GM21390 (cell line): ENCODE data around the gene PCBP4.
"Not testable (repeated sequence)": the region's sequence is repeated elsewhere in the genome, so short reads cannot be mapped to it uniquely, and the experiment has no call there.

ENCODE experiments used
- ATAC-seq: cut with Tn5 transposase; IDR thresholded peaks from one replicate; pipeline ENCODE4 v1.9.1; 2021; ENCODE audit not compliant: unreplicated experiment

The PCBP4 gene

GRCh38 chr3:51994530-51994929, 27.3 kb upstream of the PCBP4 start:
- ATAC-seq = no peak

- ATAC-seq = not testable (repeated sequence)
Observed at GRCh38 chr3:51993657-51994056, 26.4 kb upstream of the PCBP4 start.

DNA sequence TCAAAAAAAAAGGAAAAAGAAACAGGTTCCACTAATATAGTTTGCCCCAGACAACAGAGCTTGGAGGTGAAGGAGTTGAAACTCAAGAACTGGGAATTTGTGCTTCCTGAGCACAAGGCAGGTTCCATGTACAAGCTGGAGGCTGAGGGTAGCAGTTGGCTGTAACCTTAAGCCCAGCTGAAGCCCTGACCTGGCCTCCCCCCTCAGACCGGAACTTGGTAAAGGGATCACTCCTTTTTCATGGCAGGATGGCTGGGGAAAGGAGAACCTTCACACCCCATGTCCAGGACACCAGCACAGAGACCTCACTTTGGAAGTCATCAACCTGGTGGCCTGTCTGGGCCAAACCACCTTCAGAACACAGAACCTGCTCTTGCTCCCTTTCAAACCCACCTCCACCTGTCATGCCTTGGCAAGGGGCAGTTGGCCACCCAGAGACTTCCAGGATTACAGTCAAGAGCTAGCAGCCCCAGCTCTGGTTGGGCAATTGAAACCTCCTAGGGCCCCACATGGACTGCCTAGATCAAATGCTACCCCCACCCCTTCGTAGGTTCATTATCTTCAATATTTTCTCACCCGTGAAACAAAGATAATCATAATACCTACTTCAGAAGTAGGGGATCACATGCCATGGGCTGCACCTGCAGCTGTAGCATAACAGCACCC, 24.9 kb upstream of the PCBP4 start:
- ATAC-seq = no peak

- ATAC-seq = not testable (repeated sequence)
Observed at GRCh38 chr3:51990501-51990971, 23.3 kb upstream of the PCBP4 start.

- no peak for ATAC-seq
Observed at GRCh38 chr3:51988286-51989146, 21.3 kb upstream of the PCBP4 start.

DNA sequence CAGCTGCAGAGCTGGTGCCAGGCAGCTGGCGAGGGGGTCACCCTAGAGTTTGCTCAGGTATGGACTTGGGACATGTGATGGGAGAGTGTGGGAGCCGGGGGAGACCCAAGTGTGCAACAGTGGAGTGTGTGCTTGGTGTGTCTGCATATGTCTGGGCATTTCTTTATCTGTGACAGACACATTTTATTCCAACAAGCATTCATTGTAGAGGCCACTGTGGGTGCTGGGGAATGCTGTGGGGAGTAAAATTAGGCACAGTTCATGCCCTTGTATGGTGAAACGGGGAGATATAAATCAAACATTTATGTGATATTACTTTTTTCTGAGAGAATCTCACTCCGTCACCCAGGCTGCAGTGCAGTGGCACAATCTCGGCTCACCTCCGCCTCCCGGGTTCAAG, 20.3 kb upstream of the PCBP4 start:
- no peak for ATAC-seq

GRCh38 chr3:51986010-51986947, 19.0 kb upstream of the PCBP4 start:
- ATAC-seq = no peak

- ATAC-seq = no peak
Observed at GRCh38 chr3:51985063-51985462, 17.8 kb upstream of the PCBP4 start.

GRCh38 chr3:51984269-51984647, 17.0 kb upstream of the PCBP4 start:
- no peak for ATAC-seq

GRCh38 chr3:51983578-51984268, 16.5 kb upstream of the PCBP4 start:
- no peak for ATAC-seq

- peak; percentile 77 for ATAC-seq
Observed at GRCh38 chr3:51982838-51983577, 15.8 kb upstream of the PCBP4 start, which contains the start of gene ACY1. Gene ACY1, plus strand, starts transcription at chr3:51983535. Its CDS starts 530 bp downstream, at chr3:51984065.

DNA sequence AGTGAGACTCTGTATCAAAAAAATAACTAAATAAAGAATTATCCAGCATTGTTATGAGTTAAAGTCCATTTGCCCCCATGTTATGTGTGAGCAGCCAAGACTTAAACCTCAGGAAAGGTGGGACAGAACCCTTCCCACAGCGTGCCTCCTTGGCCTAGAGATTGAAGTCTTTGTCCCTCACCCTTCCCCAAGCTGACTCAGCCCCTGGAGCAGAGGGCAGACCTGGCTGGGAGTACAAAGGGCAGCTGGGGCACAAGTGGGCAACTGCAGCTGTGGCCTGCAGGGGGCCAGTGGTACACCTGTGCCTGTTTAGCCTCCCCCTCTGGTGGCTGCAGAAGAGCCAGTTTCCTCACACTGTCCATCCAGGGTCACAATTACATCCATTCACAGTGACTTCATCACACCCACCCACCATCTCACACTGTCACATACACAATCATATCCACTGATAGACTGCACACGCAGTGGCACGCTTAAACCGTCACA, 15.1 kb upstream of the PCBP4 start:
- peak; percentile 48 for ATAC-seq

- no peak for ATAC-seq
Observed at GRCh38 chr3:51980253-51980652, 13.0 kb upstream of the PCBP4 start.

GRCh38 chr3:51978143-51978502, 10.9 kb upstream of the PCBP4 start:
- no peak for ATAC-seq

DNA sequence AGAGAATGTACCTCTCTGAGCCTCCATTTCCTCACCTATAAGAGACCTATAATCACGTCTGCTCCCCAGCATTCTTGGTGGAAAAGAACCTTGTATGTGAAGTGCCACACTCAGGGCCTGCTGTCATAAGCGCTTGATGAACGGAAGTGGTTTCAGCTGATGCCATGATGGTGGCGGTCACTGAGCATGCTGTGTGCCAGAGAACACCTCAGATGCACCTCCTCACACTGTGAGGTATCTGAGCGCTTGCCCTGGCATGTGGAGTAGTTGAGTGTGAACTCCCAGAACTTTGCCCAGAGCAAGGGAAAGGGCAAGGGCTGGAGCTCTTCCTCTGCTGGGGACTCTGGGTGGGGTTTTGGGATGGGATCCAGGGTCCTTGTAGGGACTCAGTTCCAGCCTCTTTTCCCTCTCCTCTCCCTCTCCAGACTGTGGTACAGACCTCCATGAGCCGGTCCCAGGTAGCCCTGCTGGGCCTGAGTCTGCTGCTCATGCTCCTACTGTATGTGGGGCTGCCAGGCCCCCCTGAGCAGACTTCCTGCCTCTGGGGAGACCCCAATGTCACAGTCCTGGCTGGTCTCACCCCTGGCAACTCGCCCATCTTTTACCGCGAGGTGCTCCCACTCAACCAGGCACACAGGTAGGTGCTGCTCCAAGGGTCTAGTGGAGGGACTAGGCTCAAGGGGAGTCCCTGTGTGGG, 10.3 kb upstream of the PCBP4 start:
- no peak for ATAC-seq

- ATAC-seq = no peak
Observed at GRCh38 chr3:51975852-51976549, 8.7 kb upstream of the PCBP4 start.

GRCh38 chr3:51974963-51975851, 8.0 kb upstream of the PCBP4 start, which contains the start of gene ABHD14A:
Gene ABHD14A, plus strand, starts transcription at chr3:51975064. Its CDS starts 72 bp downstream, at chr3:51975136.
- ATAC-seq = peak; percentile 59
